Calu3 (cell line): ENCODE results near the gene MED27. TPM values are rescaled to one million over a fixed set of nuclear protein-coding genes. Genes with fewer than 3 reads are reported as not detected.

Experiments used
- BruUV-seq: library from RNA; stranded (reverse); fragments of 400-500 nt; replicated peaks from 2 replicates; lab custom pipeline; 2021; lab: Mats Ljungman, UMichigan
- CTCF ChIA-PET: fragments of 300-600 bp; sonication (Branson Sonifier 250); formaldehyde crosslinking; loops from one replicate; lab custom pipeline; 2022; ENCODE audit warnings: antibody characterized with exemption; lab: Charles Lee
- DNase-seq: peaks from one replicate; pipeline ENCODE4 v3.0.0; 2022
- H3K27ac Mint-ChIP-seq: one replicate; pipeline ENCODE4 v1.8.0; 2022; ENCODE audit warnings: mixed read lengths; ENCODE audit not compliant: unreplicated experiment
- H3K27me3 Mint-ChIP-seq: one replicate; pipeline ENCODE4 v1.8.0; 2022; ENCODE audit warnings: mixed read lengths; ENCODE audit not compliant: unreplicated experiment
- H3K36me3 Mint-ChIP-seq: one replicate; pipeline ENCODE4 v1.8.0; 2022; ENCODE audit warnings: mild to moderate bottlenecking, moderate library complexity, mixed read lengths; ENCODE audit not compliant: insufficient read depth, unreplicated experiment
- H3K4me1 Mint-ChIP-seq: one replicate; pipeline ENCODE4 v1.8.0; 2022; ENCODE audit warnings: mild to moderate bottlenecking, low read depth, mixed read lengths; ENCODE audit not compliant: unreplicated experiment
- H3K4me3 Mint-ChIP-seq: one replicate; pipeline ENCODE4 v1.8.0; 2022; ENCODE audit warnings: mild to moderate bottlenecking, low read depth, moderate library complexity, mixed read lengths; ENCODE audit not compliant: unreplicated experiment
- H3K9me3 Mint-ChIP-seq: one replicate; pipeline ENCODE4 v1.8.0; 2022; ENCODE audit warnings: low read depth, mixed read lengths; ENCODE audit not compliant: unreplicated experiment
- CTCF ChIP-seq: fragments of 200-600 bp; IDR thresholded peaks from one replicate; pipeline ENCODE4 v1.8.0; 2022; ENCODE audit warnings: antibody characterized with exemption; ENCODE audit not compliant: unreplicated experiment
- intact Hi-C: fragments of 100-400 bp; cut with micrococcal nuclease; formaldehyde crosslinking; loops from one replicate; pipeline ENCODE4 v1.10.0; 2022; ENCODE audit not compliant: unreplicated experiment
- total RNA-seq: library from RNA; stranded (reverse); gene quantifications from 2 replicates; pipeline ENCODE4 v1.2.3, GENCODE V29; 2022

Gene MED27
- total RNA-seq, 1 experiment from 2014 or later = 19.3 TPM

- CTCF ChIA-PET = no interaction called here
- Mint-ChIP-seq H3K9me3 (no peaks in the 10 kb centered on the region), H3K36me3 (no peaks in the 10 kb centered on the region), H3K27me3 (no peaks in the 10 kb centered on the region), H3K27ac (no peak overlapping the region), H3K4me1 (no peaks in the 10 kb centered on the region), H3K4me3 (no peak overlapping the region)
- intact Hi-C loops = no loop called here
- no peak for DNase-seq
- TF ChIP-seq CTCF = no peak
- no TSS peak for BruUV-seq
These were observed 40.4 kb downstream of the MED27 start for GRCh38 chr9:132039284-132039683.

- BruUV-seq = no TSS peak
- Mint-ChIP-seq H3K9me3 (no peaks in the 10 kb centered on the region), H3K27me3 (no peaks in the 10 kb centered on the region), H3K36me3 (no peaks in the 10 kb centered on the region), H3K4me1 (no peaks in the 10 kb centered on the region), H3K27ac (no peak overlapping the region), H3K4me3 (no peak overlapping the region)
- DNase-seq = no peak
- intact Hi-C loops = no loop called here
- CTCF ChIA-PET = interaction anchor here (0.6 kb wide), 1 partner anchor 9 kb away, joined by 3 read pairs; no protein-coding TSS in a partner anchor
- TF ChIP-seq CTCF = no peak
These were observed 42.2 kb downstream of the MED27 start for GRCh38 chr9:132037458-132037857.

GRCh38 chr9:132036521-132036920 is 43.1 kb downstream of the MED27 start:
- Mint-ChIP-seq H3K4me1 (no peaks in the 10 kb centered on the region), H3K4me3 (no peak overlapping the region), H3K9me3 (no peaks in the 10 kb centered on the region), H3K27me3 (no peaks in the 10 kb centered on the region), H3K36me3 (no peaks in the 10 kb centered on the region), H3K27ac (no peak overlapping the region)
- BruUV-seq = no TSS peak
- no peak for TF ChIP-seq CTCF
- no peak for DNase-seq
- intact Hi-C loops = no loop called here
- CTCF ChIA-PET = no interaction called here

GRCh38 chr9:132035679-132036078 is 44.0 kb downstream of the MED27 start:
- Mint-ChIP-seq H3K36me3 (no peaks in the 10 kb centered on the region), H3K27me3 (no peaks in the 10 kb centered on the region), H3K27ac (no peak overlapping the region), H3K9me3 (no peaks in the 10 kb centered on the region), H3K4me3 (no peak overlapping the region), H3K4me1 (no peaks in the 10 kb centered on the region)
- TF ChIP-seq CTCF = no peak
- no TSS peak for BruUV-seq
- no peak for DNase-seq
- CTCF ChIA-PET = interaction anchor here (0.7 kb wide), 1 partner anchor 15 kb away, joined by 3 read pairs; no protein-coding TSS in a partner anchor
- intact Hi-C loops = no loop called here
